Activated naive CD4-positive, alpha-beta T cell treated with anti-CD3 and anti-CD28 coated beads, Interleukin-2, amount 50 U/mL, for 24 hours (primary cell): ENCODE measurements around the gene BMP7.
"Not testable (repeated sequence)": the region's sequence is repeated elsewhere in the genome, so short reads cannot be mapped to it uniquely, and the experiment has no call there.

ENCODE experiments used
- H3K27ac Mint-ChIP-seq: one replicate; pipeline ENCODE4 v1.8.0; 2021; ENCODE audit warnings: mild to moderate bottlenecking, mixed read lengths
- H3K27me3 Mint-ChIP-seq: one replicate; pipeline ENCODE4 v1.8.0; 2021; ENCODE audit warnings: mixed read lengths
- H3K36me3 Mint-ChIP-seq: one replicate; pipeline ENCODE4 v1.8.0; 2021; ENCODE audit warnings: mixed read lengths
- H3K4me1 Mint-ChIP-seq: one replicate; pipeline ENCODE4 v1.8.0; 2021; ENCODE audit warnings: mixed read lengths
- H3K4me3 Mint-ChIP-seq: one replicate; pipeline ENCODE4 v1.8.0; 2021; ENCODE audit warnings: mild to moderate bottlenecking, mixed read lengths
- H3K9me3 Mint-ChIP-seq: one replicate; pipeline ENCODE4 v1.8.0; 2021; ENCODE audit warnings: mixed read lengths

Gene BMP7

GRCh38 chr20:57292611-57293010, 26.2 kb upstream of the BMP7 start:
- Mint-ChIP-seq H3K4me1 (no peaks in the 10 kb centered on the region), H3K36me3 (no peaks in the 10 kb centered on the region), H3K27ac (no peak overlapping the region), H3K27me3 (peaks cover 21% of the 10 kb centered on the region), H3K4me3 (no peak overlapping the region), H3K9me3 (no peaks in the 10 kb centered on the region)

DNA sequence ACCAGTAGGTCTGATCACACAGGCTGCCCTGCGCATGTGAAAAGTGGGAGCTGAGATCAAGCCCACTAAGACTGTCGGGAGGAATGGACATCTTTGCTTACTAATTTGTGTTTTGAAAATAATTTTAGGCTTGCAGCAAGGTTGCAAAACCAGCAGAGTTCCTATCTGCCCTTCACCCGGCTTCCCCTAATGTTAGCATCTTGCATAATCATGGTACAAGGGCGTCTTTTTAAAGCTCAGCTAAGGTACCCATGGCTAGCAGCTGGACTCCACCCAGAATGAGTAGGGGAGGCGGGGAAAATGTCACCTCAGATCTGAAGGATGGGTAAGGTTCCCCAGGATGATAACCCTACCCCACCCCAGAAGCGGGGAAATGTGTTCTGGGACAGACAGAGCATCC, 25.3 kb upstream of the BMP7 start:
- no peak overlapping the region for H3K4me3 Mint-ChIP-seq
- no peaks in the 10 kb centered on the region for H3K4me1 Mint-ChIP-seq
- H3K27me3 Mint-ChIP-seq, result peaks cover 27% of the 10 kb centered on the region
- no peak overlapping the region for H3K27ac Mint-ChIP-seq
- H3K36me3 Mint-ChIP-seq, result no peaks in the 10 kb centered on the region
- H3K9me3 Mint-ChIP-seq, result no peaks in the 10 kb centered on the region

- no peaks in the 10 kb centered on the region for H3K4me1 Mint-ChIP-seq
- H3K4me3 Mint-ChIP-seq, result no peak overlapping the region
- H3K27ac Mint-ChIP-seq, result no peak overlapping the region
- no peaks in the 10 kb centered on the region for H3K9me3 Mint-ChIP-seq
- no peaks in the 10 kb centered on the region for H3K36me3 Mint-ChIP-seq
- peaks cover 31% of the 10 kb centered on the region for H3K27me3 Mint-ChIP-seq
Observed at GRCh38 chr20:57291003-57291402, 24.6 kb upstream of the BMP7 start.

- Mint-ChIP-seq H3K36me3 (no peaks in the 10 kb centered on the region), H3K27ac (no peak overlapping the region), H3K27me3 (peaks cover 33% of the 10 kb centered on the region), H3K4me3 (no peak overlapping the region), H3K4me1 (no peaks in the 10 kb centered on the region), H3K9me3 (no peaks in the 10 kb centered on the region)
Observed at GRCh38 chr20:57290178-57290484, 23.7 kb upstream of the BMP7 start.

DNA sequence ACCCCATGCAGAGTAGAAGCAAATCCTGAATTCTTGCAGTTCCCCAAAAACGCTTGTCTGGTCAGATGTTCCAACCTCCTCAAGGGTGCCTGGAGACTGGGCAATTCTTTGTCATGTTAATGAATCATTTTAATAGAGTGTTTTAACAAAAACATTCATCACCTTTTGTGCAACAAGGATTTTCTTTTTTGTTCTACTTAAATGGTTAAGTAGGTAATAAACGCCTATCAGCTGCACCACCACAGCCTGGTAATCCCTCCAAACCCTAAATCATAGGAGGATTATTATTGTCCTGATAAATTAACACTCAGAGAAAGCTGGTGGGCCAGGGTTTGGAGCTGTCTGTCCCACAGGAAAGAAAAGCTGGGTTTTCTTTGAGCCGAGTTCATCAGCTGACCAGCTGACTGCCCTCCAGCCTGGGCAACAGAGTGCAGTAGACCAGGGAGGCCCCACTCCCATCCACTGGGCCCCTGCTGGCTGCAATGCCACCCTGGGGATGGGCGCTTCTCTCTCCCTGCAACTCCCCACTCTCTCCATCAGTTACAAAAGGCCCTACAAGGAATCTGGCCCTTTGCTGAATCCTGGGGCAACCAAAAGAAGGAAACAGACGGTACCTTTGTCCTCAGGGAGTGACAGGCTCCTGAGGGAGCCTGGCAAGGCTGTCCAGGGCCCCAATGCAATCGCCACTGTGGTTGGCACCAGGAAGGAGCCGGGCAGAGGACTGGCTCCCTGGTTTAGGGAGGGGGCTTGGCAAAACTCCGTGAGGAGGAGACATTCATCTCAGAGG, 23.1 kb upstream of the BMP7 start:
- H3K27me3 Mint-ChIP-seq, result peaks cover 31% of the 10 kb centered on the region
- no peaks in the 10 kb centered on the region for H3K4me1 Mint-ChIP-seq
- no peak overlapping the region for H3K4me3 Mint-ChIP-seq
- no peaks in the 10 kb centered on the region for H3K9me3 Mint-ChIP-seq
- no peak overlapping the region for H3K27ac Mint-ChIP-seq
- H3K36me3 Mint-ChIP-seq, result no peaks in the 10 kb centered on the region

DNA sequence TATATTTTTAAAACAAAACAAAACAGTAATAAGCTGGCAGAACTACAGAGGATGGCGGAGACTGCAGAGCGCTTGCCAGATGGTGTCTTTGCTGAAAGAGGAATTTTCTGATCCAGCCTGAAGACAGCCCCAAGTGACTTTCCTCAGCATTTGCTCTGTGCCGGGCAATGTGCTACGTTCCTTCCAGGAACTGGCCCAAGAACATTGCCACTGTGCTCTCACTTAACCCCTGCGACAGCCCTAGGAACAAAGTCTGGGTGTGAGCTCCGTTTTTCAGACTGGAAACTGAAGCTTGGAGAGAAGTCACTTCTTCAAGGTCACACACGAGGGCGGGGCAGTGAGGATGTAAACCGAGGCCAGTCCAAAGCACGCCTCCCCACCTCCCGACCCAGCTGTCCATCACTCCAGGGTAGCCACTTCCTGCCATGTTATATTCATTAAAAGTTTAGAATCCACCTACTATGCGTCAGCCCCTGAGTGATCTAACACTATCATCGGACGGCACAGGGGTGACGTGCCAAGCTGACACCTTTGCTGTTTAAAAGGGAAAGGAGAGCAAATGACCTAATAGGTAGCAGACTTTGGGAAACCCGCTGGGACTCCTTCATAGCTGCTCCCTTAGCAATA, 22.3 kb upstream of the BMP7 start:
- Mint-ChIP-seq H3K4me1 (no peaks in the 10 kb centered on the region), H3K27me3 (peaks cover 31% of the 10 kb centered on the region), H3K4me3 (no peak overlapping the region), H3K27ac (no peak overlapping the region), H3K36me3 (no peaks in the 10 kb centered on the region), H3K9me3 (no peaks in the 10 kb centered on the region)

DNA sequence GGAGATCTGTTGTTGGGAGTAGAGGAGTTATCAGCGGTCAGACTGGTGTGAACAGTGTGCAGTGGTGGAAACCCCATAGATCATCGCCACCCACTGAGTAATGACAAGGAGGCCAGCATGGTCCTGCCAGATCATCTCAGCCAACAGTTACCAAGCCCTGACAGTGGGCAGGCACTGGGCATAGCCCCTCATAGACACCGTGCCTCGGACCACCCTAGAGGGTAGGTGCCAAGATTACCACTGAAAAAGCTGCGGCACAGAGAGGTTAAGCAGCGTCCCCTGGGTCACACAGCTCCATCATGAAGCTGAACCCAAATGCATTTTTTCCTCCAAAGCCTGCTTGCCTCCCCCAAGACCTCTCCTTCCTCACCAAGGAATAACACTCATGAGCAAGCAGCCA, 21.5 kb upstream of the BMP7 start:
- H3K4me3 Mint-ChIP-seq, result no peak overlapping the region
- no peaks in the 10 kb centered on the region for H3K4me1 Mint-ChIP-seq
- H3K9me3 Mint-ChIP-seq, result no peaks in the 10 kb centered on the region
- H3K36me3 Mint-ChIP-seq, result no peaks in the 10 kb centered on the region
- H3K27me3 Mint-ChIP-seq, result peaks cover 37% of the 10 kb centered on the region
- no peak overlapping the region for H3K27ac Mint-ChIP-seq

- H3K4me3 Mint-ChIP-seq, result no peak overlapping the region
- H3K9me3 Mint-ChIP-seq, result no peaks in the 10 kb centered on the region
- H3K4me1 Mint-ChIP-seq, result no peaks in the 10 kb centered on the region
- H3K36me3 Mint-ChIP-seq, result no peaks in the 10 kb centered on the region
- peaks cover 41% of the 10 kb centered on the region for H3K27me3 Mint-ChIP-seq
- H3K27ac Mint-ChIP-seq, result no peak overlapping the region
Observed at GRCh38 chr20:57287007-57287880, 20.8 kb upstream of the BMP7 start.

GRCh38 chr20:57283860-57284259, 17.4 kb upstream of the BMP7 start:
- no peaks in the 10 kb centered on the region for H3K4me1 Mint-ChIP-seq
- no peaks in the 10 kb centered on the region for H3K36me3 Mint-ChIP-seq
- peaks cover 35% of the 10 kb centered on the region for H3K27me3 Mint-ChIP-seq
- no peaks in the 10 kb centered on the region for H3K9me3 Mint-ChIP-seq
- no peak overlapping the region for H3K27ac Mint-ChIP-seq
- no peak overlapping the region for H3K4me3 Mint-ChIP-seq

- no peaks in the 10 kb centered on the region for H3K9me3 Mint-ChIP-seq
- H3K4me3 Mint-ChIP-seq, result no peak overlapping the region
- no peaks in the 10 kb centered on the region for H3K4me1 Mint-ChIP-seq
- no peak overlapping the region for H3K27ac Mint-ChIP-seq
- no peaks in the 10 kb centered on the region for H3K36me3 Mint-ChIP-seq
- peaks cover 30% of the 10 kb centered on the region for H3K27me3 Mint-ChIP-seq
Observed at GRCh38 chr20:57282670-57283361, 16.4 kb upstream of the BMP7 start.

DNA sequence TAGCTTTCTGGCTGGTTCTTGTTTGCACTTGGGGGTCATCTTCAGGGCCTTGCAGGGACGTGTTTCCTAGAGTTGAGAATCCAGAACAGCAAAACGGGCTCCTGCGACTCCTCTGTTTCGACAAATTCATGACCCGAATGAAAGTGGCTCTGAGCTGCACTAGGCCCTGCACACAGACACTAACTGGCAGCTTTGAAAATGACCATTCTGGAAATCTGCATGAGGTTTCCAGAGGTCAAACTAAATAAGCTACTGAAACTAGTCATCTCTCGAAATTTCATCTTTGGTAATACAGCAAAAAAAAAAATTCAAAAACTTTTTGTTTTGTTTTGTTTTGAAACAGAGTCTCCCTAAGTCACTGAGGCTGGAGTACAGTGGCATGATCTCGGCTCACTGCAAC, 15.5 kb upstream of the BMP7 start:
- no peak overlapping the region for H3K4me3 Mint-ChIP-seq
- no peaks in the 10 kb centered on the region for H3K36me3 Mint-ChIP-seq
- H3K27me3 Mint-ChIP-seq, result peaks cover 23% of the 10 kb centered on the region

DNA sequence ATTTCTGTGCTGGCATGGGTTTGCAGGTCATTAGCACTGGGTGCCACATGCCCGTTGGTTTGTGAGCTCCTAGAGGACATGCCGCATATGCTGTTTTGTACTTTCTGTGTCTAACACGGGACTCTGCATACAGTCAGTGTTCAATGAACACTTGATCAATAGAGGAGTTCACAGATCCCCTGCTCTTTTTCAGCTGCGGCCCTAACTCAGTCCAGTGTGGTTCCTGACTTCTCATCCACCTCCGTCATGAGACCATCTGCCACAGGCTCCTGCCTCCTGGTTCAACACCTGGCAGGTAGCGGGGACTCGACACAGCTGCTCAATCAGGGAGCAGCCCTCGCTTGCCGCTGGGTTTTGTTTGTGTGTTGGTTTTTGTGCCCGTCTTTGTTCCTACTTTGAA, 13.8 kb upstream of the BMP7 start:
- Mint-ChIP-seq H3K4me1 (no peaks in the 10 kb centered on the region), H3K4me3 (no peak overlapping the region), H3K27me3 (peaks cover 19% of the 10 kb centered on the region), H3K36me3 (no peaks in the 10 kb centered on the region), H3K9me3 (no peaks in the 10 kb centered on the region), H3K27ac (no peak overlapping the region)

More for the DNA sequence above, 15.5 kb upstream of the BMP7 start:
- Mint-ChIP-seq H3K4me1 (no peaks in the 10 kb centered on the region), H3K27ac (no peak overlapping the region), H3K9me3 (no peaks in the 10 kb centered on the region)

GRCh38 chr20:57279548-57279947, 13.1 kb upstream of the BMP7 start:
- H3K27me3 Mint-ChIP-seq, result peaks cover 21% of the 10 kb centered on the region
- H3K4me1 Mint-ChIP-seq, result not testable (repeated sequence)

DNA sequence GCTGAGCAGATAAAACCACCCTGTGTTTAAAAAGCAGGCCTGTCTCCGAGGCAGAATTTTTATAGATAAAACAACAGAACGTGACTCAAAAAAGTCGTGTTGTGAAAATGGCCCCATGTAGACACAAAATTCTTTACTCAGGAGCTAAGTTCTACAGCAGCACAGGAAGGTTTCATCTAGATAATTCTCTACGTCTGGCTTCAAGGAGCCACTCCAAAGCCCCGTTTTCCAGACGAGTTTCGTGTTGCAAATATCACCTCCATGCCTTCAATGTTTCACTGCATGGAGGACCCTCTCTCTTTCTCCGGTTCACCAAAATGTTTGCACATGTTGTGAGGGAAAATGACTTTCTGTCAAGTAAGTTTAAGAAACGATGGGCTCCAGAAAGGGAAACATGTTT, 12.0 kb upstream of the BMP7 start:
- H3K9me3 Mint-ChIP-seq, result no peaks in the 10 kb centered on the region
- no peak overlapping the region for H3K27ac Mint-ChIP-seq
- no peak overlapping the region for H3K4me3 Mint-ChIP-seq
- no peaks in the 10 kb centered on the region for H3K4me1 Mint-ChIP-seq
- peaks cover 17% of the 10 kb centered on the region for H3K27me3 Mint-ChIP-seq
- H3K36me3 Mint-ChIP-seq, result no peaks in the 10 kb centered on the region

More at GRCh38 chr20:57279548-57279947, 13.1 kb upstream of the BMP7 start:
- not testable (repeated sequence) for H3K4me3 Mint-ChIP-seq, H3K9me3 Mint-ChIP-seq, H3K36me3 Mint-ChIP-seq, H3K27ac Mint-ChIP-seq

- H3K27me3 Mint-ChIP-seq, result peaks cover 10% of the 10 kb centered on the region
Observed at GRCh38 chr20:57277398-57278105, 11.1 kb upstream of the BMP7 start.

More at GRCh38 chr20:57277398-57278105, 11.1 kb upstream of the BMP7 start:
- Mint-ChIP-seq H3K36me3 (no peaks in the 10 kb centered on the region), H3K27ac (no peak overlapping the region), H3K4me1 (no peaks in the 10 kb centered on the region), H3K9me3 (no peaks in the 10 kb centered on the region), H3K4me3 (no peak overlapping the region)
